DMS79 (cell line): ENCODE data around the gene PLA1A.
"Not testable (repeated sequence)": the region's sequence is repeated elsewhere in the genome, so short reads cannot be mapped to it uniquely, and the experiment has no call there.

Source experiments
- DNase-seq: peaks from one replicate; lab custom pipeline; 2025; lab: John Stamatoyannopoulos, UW

The PLA1A gene

GRCh38 chr3:119579366-119580066, 18.2 kb upstream of the PLA1A start, which contains the start of gene ADPRH:
ADPRH (plus strand) TSS chr3:119579492; CDS start chr3:119582170, 2,678 bp downstream.
- DNase-seq: no peak

DNA sequence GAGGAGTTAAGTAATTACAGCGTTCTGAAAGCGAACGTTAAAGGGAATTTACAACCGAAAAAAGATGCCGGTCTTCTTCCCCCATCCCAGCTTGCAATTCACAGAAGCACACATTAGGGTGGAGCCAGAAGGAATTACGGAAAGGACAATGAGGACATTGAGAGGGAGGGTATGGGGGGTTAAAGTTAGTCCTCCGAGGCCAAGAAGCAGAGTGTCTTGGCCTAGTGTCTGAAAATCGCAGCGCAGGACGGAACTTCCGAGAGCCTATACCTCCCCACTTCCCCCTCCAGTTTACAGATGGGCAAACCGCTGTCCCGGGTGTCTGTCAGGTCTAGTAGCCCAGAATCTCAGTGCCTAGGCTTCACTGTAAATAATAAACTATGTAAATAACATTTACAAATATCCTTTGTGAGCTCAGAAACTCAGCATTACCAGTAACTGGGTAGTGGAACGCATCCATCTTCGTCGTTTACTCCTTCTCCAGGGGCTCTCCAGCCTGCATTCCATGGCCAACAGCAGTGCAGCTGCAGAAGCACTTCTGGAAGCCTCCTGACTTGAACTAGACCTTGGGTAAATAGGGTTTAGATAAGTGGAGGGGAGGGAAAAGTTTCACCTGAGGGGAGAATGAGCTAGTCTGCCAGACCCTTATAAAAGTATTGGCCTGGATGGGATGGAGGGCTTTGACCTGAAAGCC, 17.5 kb upstream of the PLA1A start:
- DNase-seq: no peak

- DNase-seq: no peak
These were observed 15.5 kb upstream of the PLA1A start for GRCh38 chr3:119582178-119582577.

DNA sequence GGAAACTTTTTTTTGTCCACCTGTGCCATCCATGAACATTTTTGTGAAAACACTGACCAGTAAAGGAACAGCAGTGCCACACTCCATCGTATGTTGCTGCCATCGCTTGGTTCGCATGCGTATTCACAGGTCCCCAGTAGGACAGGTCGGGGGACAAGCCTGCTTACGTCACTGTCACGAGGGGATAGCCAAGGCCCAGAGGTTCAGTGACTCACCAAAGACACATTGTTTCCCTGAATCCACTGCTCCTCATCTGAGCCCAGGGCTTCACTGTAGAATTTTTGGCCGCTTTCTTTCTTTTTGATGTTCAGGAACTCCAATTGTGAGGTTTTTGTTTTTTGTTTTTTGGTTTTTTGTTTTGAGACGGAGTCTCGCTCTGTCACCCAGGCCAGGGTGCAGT, 12.5 kb upstream of the PLA1A start:
- no peak for DNase-seq

DNA sequence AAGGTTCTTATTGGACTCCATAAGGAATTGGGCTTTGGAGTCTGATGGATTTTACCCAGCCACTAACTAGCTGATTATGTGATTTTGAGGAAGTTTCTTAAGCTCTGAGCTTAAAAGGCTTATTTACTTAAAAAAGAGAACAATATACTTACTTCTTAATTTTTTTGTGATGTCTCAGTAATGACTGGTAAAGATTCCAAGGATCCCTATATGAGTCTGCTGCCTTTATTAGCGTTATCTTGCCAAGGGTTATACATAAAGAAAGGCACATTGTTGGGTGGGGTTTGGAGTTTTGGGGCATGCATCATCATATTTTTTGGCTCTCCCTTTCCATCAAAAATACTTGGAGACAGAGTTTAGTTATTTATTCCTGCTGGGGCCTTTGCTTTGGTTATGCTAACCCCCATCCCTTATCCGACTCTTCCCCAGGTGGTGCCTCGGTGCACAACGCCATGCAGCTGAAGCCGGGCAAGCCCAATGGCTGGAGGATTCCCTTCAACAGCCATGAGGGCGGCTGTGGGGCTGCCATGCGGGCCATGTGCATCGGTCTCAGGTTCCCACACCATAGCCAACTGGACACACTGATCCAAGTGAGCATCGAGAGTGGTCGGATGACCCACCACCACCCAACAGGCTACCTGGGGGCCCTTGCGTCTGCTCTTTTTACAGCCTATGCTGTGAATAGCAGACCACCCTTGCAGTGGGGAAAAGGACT, 11.7 kb upstream of the PLA1A start:
- no peak for DNase-seq

- DNase-seq: no peak
These were observed 10.9 kb upstream of the PLA1A start for GRCh38 chr3:119586733-119587172.

DNA sequence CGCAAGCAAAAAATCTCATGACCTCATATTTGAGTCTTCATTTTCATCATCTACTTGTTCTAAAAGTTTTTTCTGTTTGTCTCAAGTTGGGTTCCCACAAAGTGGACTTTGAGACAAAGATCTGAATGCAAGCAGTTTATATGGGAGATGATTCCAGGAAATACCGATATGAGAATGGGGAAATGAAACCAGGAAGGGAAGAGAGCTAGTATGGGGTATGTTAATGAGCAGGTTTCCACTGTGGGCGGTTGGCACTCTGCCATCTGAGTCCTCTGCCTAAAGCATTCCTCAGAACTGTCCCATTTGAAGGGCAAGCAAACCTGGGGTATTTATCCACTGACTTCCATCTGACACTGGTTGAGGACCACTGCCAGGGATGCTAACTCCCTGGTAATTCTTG, 9.6 kb upstream of the PLA1A start:
- no peak for DNase-seq

GRCh38 chr3:119589102-119589773, 8.4 kb upstream of the PLA1A start:
- no peak for DNase-seq

DNA sequence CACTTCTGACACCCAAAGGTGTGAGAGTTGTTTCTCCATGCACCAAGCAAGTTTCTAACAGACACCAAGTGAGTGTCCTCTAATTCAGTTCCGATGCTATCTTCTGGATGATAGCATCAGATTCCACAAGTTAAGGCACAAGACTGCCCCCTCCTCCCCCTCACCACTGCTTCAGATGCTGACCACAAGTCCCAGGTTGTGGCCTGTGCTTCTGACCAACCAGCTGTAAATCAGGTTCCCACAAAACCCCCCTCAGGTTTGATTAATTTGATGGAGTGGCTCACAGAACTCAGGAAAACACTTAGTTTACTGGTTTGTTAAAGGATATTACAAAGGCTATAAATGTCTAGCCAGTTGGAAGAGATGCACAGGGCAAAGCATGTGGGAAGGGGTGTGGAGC, 7.0 kb upstream of the PLA1A start:
- DNase-seq: no peak

DNA sequence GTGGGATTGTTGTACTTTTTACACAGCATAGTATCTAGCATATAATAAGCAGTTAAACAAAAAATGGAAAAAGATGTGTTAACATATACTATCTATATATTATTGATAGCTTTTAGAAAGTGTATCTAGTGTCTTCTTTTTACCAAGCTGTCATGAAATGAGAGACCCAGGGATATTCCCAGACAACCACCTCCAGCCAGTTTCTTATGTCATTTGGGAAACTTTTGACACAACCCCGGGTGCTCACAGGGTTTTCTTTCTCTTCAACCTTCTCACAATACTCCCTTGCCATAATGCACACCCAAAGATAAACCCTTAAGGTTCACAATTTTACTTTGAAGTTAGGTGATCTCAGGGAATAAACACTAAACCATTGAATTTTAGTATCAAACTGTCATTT, 4.8 kb upstream of the PLA1A start:
- no peak for DNase-seq

GRCh38 chr3:119594066-119594465, 3.6 kb upstream of the PLA1A start:
- DNase-seq: no peak

DNA sequence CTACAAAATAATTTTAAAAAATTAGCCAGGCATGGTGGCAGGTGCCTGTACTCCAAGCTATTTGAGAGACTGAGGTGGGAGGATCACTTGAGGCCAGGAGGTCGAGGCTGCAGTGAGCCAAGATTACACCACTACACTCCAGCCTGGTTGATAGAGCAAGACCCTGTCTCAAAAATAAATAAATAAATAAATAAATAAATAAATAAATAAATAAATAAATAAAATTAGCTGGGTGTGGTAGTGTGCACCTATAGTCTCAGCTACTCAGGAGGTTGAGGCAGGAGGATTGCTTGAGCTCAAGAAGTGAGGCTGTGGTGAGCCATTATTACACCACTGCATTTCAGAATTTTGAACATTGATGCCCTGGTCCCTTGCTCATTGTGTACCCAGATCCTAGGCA, 2.8 kb upstream of the PLA1A start:
- not testable (repeated sequence) for DNase-seq

DNA sequence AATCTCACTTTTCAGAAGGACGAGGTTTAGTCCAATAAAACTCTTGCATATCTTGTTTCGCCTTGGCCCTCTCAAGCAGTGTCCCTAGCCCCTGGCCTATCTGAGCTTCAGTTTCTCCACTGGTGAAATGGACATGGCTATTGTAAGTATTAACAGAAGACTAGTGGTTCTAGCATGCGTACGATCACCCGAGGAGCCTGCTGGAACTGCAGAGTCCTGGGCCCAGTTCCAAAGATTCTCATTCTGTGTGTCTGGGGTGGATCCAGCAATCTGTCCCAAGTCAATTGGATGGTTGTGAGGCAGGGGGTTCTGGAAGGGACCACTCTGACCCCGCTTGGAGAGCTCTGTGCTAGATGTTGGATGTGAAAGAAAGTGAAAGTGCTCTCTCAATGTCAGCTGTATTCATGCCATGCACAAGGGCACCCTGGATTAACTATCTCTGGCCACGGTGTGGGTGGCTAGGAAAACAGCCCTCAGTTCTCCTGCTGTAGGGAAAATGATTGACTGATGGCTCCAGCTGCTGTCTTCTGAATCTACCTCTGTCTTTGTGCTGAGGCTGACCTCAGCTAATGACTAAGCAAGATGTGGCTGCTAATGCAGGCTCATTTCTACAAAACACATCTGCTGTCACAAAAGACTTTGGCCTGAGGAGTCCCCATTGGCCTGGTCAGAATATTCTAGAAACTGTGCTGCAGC, 1.9 kb upstream of the PLA1A start:
- no peak for DNase-seq

DNA sequence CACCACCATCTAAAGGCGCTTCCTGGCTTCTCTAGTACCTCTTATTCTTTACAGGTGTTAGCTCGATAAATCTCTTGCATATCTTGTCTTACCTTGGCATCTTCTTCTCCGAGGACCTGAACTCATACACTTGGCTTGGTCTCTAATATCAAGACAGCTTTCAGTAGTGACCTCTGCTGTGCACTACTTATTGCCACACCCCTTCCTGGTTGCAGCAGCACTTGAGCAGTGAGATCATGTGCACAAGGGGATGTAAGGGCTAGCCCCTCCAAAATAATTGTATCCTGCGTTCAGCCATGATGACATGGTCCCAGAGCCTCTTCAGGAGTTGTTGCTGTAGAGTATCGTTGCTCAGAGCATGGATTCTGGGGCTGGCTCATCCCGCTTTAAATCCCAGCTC, 1.3 kb upstream of the PLA1A start:
- DNase-seq: no peak

DNA sequence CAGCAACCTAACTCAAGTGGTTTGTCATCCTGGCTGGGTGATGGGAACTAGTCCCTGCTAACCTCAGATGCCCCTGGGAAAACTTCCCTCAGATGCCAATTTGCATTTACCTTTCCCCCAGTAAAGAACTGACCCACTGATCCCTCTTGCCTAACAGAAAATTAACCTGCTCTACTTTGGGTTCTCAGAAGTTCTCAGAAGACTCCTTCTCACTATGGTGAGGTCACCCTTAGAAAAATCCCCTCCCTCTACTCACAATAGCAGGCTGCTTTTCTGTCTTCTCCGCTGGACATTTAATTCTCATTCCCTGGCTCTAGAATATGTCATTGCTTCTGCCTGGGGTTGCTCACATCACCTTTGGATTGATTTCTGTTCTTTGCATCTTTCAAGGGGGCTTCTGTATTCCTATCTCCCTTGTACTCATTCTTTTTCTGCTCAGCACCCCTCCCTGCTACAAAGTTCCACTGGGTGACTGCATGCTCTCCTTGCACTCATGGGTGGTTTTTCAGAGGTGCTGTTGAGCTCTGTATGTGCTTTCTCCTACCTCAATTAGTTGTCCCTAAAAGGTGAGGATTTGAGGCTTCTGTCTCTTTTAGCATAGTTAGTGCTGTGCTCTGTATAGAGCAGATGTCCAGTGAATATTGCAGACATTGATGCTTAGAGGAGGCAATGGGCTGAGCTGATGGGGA, 869 bp downstream of the PLA1A start:
- no peak for DNase-seq

DNA sequence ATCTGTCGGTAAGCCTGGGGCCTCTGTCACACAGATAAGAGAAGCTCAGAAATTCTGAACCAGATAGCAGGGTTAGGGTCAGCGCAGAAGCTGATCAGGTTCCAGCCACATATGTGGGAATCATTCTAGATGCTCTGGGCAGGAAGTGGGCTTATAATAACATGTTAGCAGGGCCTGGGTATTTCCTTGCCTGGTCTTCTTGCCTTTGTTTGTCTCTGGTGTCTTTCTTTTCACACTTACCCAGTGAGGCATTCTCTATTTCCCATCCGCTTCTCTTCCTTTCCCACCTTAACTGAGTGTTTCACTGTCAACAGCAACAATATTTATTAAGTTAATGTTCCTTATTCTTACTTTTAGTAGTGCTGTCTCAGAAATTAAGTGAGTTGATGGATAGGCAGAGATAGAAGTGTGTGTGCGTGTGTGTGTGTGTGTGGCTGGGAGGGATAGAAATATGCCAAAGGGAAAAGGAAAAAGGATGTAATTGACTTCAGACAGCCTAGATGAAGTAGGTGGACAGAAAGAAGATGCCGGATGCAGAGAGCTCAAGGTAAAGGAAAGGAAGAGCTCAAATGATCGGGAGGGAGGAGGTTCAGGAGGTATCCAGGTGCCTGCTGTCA, 2.0 kb downstream of the PLA1A start:
- DNase-seq: no peak

GRCh38 chr3:119600732-119601131, 3.0 kb downstream of the PLA1A start:
- DNase-seq: no peak

GRCh38 chr3:119601154-119601553, 3.5 kb downstream of the PLA1A start:
- no peak for DNase-seq

GRCh38 chr3:119602676-119603075, 5.0 kb downstream of the PLA1A start:
- no peak for DNase-seq

GRCh38 chr3:119604878-119605277, 7.2 kb downstream of the PLA1A start:
- DNase-seq: no peak
